SK-N-SH (cell line): Measurements from ENCODE around the gene SLC22A23. TPM values are rescaled to one million over a fixed set of nuclear protein-coding genes. Genes with fewer than 3 reads are reported as not detected.

Source experiments
- CTCF ChIA-PET: fragments of 300-600, 350-600 bp; formaldehyde crosslinking; extraction: SDS; loops from one replicate; lab custom pipeline; 2021; lab: Yijun Ruan, JAX
- POLR2A ChIA-PET: fragments of 350-600 bp; sonication (Branson Sonifier 250); formaldehyde crosslinking; extraction: SDS; loops from one replicate; lab custom pipeline; 2020; ENCODE audit warnings: antibody characterized with exemption, inconsistent platforms; lab: Yijun Ruan, JAX
- DNase-seq: peaks from one replicate; pipeline ENCODE4 v3.0.0; 2012
- H2AFZ ChIP-seq: fragments of 200-600 bp; sonication (generic); 2 replicates; pipeline ENCODE4 v1.8.1; 2016; ENCODE audit warnings: antibody characterized with exemption, mild to moderate bottlenecking, low read depth
- H3F3A ChIP-seq: fragments of 200-600 bp; sonication (generic); replicated peaks from 2 replicates; pipeline ENCODE3; 2016; ENCODE audit warnings: antibody characterized with exemption, mild to moderate bottlenecking; ENCODE audit not compliant: insufficient read depth
- H3K27ac ChIP-seq, 2 experiments: fragments of 200-500 bp in 1 of 2; fragments of 200-600 bp in 1 of 2; sonication (Bioruptor generic) in 1 of 2; sonication (generic), shearing (Covaris generic) in 1 of 2; 2 replicates each; pipeline versions ENCODE4 v1.5.1 to v1.6.1; 2014 to 2016; ENCODE audit warnings: low read depth in 2 of 2, inconsistent platforms in 1 of 2, low read length in 1 of 2, mild to moderate bottlenecking in 1 of 2, mixed read lengths in 1 of 2
- H3K27me3 ChIP-seq: fragments of 200-600 bp; sonication (generic), shearing (Covaris generic); 2 replicates; pipeline ENCODE4 v1.6.1; 2016; ENCODE audit warnings: mixed run types; ENCODE audit not compliant: insufficient read depth
- H3K36me3 ChIP-seq, 2 experiments: fragments of 200-500 bp in 1 of 2; fragments of 200-600 bp in 1 of 2; sonication (Bioruptor generic) in 1 of 2; sonication (generic) in 1 of 2; replicated peaks in 1 of 2; 2 replicates each; pipeline versions ENCODE3 to v1.5.1; 2014 to 2016; ENCODE audit warnings: low read length in 1 of 2, mild to moderate bottlenecking in 1 of 2; ENCODE audit not compliant: insufficient read depth in 2 of 2, control insufficient read depth in 1 of 2
- H3K4me1 ChIP-seq, 2 experiments: fragments of 200-500 bp in 1 of 2; fragments of 200-600 bp in 1 of 2; sonication (Bioruptor generic) in 1 of 2; sonication (generic), shearing (Covaris generic) in 1 of 2; 2 replicates each; pipeline versions ENCODE4 v1.5.1 to v1.6.1; 2014 to 2016; ENCODE audit warnings: low read depth in 1 of 2, low read length in 1 of 2, mixed run types in 1 of 2; ENCODE audit not compliant: insufficient read depth in 2 of 2, control insufficient read depth in 1 of 2
- H3K4me2 ChIP-seq: fragments of 200-600 bp; sonication (generic), shearing (Covaris generic); 2 replicates; pipeline ENCODE4 v1.6.1; 2017; ENCODE audit warnings: mixed run types
- H3K4me3 ChIP-seq, 2 experiments: fragments of 200-500 bp in 1 of 2; fragments of 200-600 bp in 1 of 2; sonication (Bioruptor generic) in 1 of 2; sonication (generic), shearing (Covaris generic) in 1 of 2; 2 replicates each; pipeline versions ENCODE4 v1.5.1 to v1.8.1; 2014 to 2016; ENCODE audit warnings: low read depth in 2 of 2, inconsistent platforms in 1 of 2, low read length in 1 of 2, mild to moderate bottlenecking in 1 of 2, mixed read lengths in 1 of 2, moderate library complexity in 1 of 2
- H3K79me2 ChIP-seq: fragments of 200-600 bp; sonication (generic); 2 replicates; pipeline ENCODE4 v1.8.1; 2017; ENCODE audit warnings: mild to moderate bottlenecking; ENCODE audit not compliant: insufficient read depth
- H3K9ac ChIP-seq: fragments of 200-600 bp; sonication (generic); 2 replicates; pipeline ENCODE4 v1.6.1; 2017; ENCODE audit warnings: mixed run types
- H3K9me2 ChIP-seq: fragments of 200-600 bp; sonication (generic); 2 replicates; pipeline ENCODE4 v1.6.1; 2017; ENCODE audit warnings: mixed run types
- H3K9me3 ChIP-seq: fragments of 200-600 bp; sonication (generic); 2 replicates; pipeline ENCODE4 v1.6.1; 2017; ENCODE audit warnings: mixed run types, mild to moderate bottlenecking, moderate library complexity
- H4K20me1 ChIP-seq: fragments of 200-600 bp; sonication (generic); 2 replicates; pipeline ENCODE4 v1.6.1; 2017; ENCODE audit warnings: mild to moderate bottlenecking, mixed run types; ENCODE audit not compliant: insufficient read depth
- CHD2 ChIP-seq: fragments of 150-350 bp; IDR thresholded peaks from 2 replicates; pipeline ENCODE4 v1.6.1; 2018; ENCODE audit warnings: low read length; ENCODE audit not compliant: partially characterized antibody
- ELF1 ChIP-seq: IDR thresholded peaks from 2 replicates; pipeline ENCODE4 v1.4.0; 2012
- EP300 ChIP-seq, 2 experiments: IDR thresholded peaks; 2 replicates each; pipeline versions ENCODE4 v1.4.0 to v1.6.1; 2012; ENCODE audit warnings: borderline replicate concordance in 1 of 2, low read depth in 1 of 2, low read length in 1 of 2
- EZH2phosphoT487 ChIP-seq: fragments of 200-600 bp; sonication (generic); IDR thresholded peaks from 2 replicates; pipeline ENCODE4 v1.6.1; 2017; ENCODE audit warnings: low read depth, mixed run types, mild to moderate bottlenecking, antibody characterized with exemption, moderate library complexity, borderline replicate concordance
- GABPA ChIP-seq: IDR thresholded peaks from 2 replicates; pipeline ENCODE4 v1.4.0; 2012; ENCODE audit warnings: low read depth, mild to moderate bottlenecking
- JUND ChIP-seq: IDR thresholded peaks from 2 replicates; pipeline ENCODE4 v1.4.0; 2012
- MEF2A ChIP-seq: IDR thresholded peaks from 2 replicates; pipeline ENCODE4 v1.4.0; 2012; ENCODE audit warnings: low read depth, borderline replicate concordance
- NRF1 ChIP-seq: IDR thresholded peaks from 2 replicates; pipeline ENCODE4 v1.6.1; 2012; ENCODE audit warnings: low read depth, mild to moderate bottlenecking, low read length
- POLR2AphosphoS5 ChIP-seq: IDR thresholded peaks from 2 replicates; pipeline ENCODE4 v1.6.1; 2012; ENCODE audit warnings: low read depth, low read length
- RAD21 ChIP-seq: IDR thresholded peaks from 2 replicates; pipeline ENCODE4 v1.6.1; 2012; ENCODE audit warnings: mild to moderate bottlenecking, low read length
- RCOR1 ChIP-seq: fragments of 150-350 bp; IDR thresholded peaks from 2 replicates; pipeline ENCODE4 v1.6.1; 2017; ENCODE audit warnings: antibody characterized with exemption, low read length
- RFX5 ChIP-seq: IDR thresholded peaks from 2 replicates; pipeline ENCODE4 v1.6.1; 2012; ENCODE audit warnings: mild to moderate bottlenecking, improper control_type of control experiment, low read length
- SMC3 ChIP-seq: IDR thresholded peaks from 2 replicates; pipeline ENCODE4 v1.6.1; 2012; ENCODE audit warnings: low read depth, low read length, improper control_type of control experiment
- TCF12 ChIP-seq: IDR thresholded peaks from 2 replicates; pipeline ENCODE4 v1.4.0; 2012
- TEAD4 ChIP-seq: IDR thresholded peaks from 2 replicates; pipeline ENCODE4 v1.4.0; 2012; ENCODE audit warnings: mild to moderate bottlenecking, borderline replicate concordance; ENCODE audit not compliant: insufficient read depth
- WGBS: methylation state at CpG from one replicate; pipeline ENCODE4 v1.1.6; 2017; ENCODE audit warnings: low lambda C conversion rate; 5-methylcytosine and 5-hydroxymethylcytosine counted together
- polyA plus RNA-seq, 3 experiments: library from polyadenylated mRNA; depleted of rRNA; stranded (reverse); fragments of >200 nt; gene quantifications; 2 replicates each; pipeline ENCODE4 v1.2.3, GENCODE V29; 2012
- TF ChIP-seq, protein P1 (sequence below): IDR thresholded peaks from 2 replicates; pipeline ENCODE4 v1.4.0; 2012; ENCODE audit warnings: low read depth, borderline replicate concordance
- TF ChIP-seq, protein P2 (sequence below): IDR thresholded peaks from 2 replicates; pipeline ENCODE4 v1.6.1; 2012; ENCODE audit warnings: mild to moderate bottlenecking, low read depth, low read length, moderate library complexity
- TF ChIP-seq, protein P3 (sequence below): fragments of 200-600 bp; sonication (generic); IDR thresholded peaks from 2 replicates; pipeline ENCODE4 v1.6.1; 2017; ENCODE audit warnings: antibody characterized with exemption, mild to moderate bottlenecking, moderate library complexity
- TF ChIP-seq, protein P4 (sequence below): fragments of 150-350 bp; IDR thresholded peaks from 2 replicates; pipeline ENCODE4 v1.6.1; 2017; ENCODE audit warnings: antibody characterized with exemption, low read length, low read depth, borderline replicate concordance
- TF ChIP-seq, protein P5 (sequence below): fragments of 150-350 bp; IDR thresholded peaks from 2 replicates; pipeline ENCODE4 v1.6.1; 2016; ENCODE audit warnings: mild to moderate bottlenecking, low read depth, low read length

The SLC22A23 gene
- polyA plus RNA-seq, 1 of the 3 experiments (the other 2 are of a cell fraction): not detected

DNA sequence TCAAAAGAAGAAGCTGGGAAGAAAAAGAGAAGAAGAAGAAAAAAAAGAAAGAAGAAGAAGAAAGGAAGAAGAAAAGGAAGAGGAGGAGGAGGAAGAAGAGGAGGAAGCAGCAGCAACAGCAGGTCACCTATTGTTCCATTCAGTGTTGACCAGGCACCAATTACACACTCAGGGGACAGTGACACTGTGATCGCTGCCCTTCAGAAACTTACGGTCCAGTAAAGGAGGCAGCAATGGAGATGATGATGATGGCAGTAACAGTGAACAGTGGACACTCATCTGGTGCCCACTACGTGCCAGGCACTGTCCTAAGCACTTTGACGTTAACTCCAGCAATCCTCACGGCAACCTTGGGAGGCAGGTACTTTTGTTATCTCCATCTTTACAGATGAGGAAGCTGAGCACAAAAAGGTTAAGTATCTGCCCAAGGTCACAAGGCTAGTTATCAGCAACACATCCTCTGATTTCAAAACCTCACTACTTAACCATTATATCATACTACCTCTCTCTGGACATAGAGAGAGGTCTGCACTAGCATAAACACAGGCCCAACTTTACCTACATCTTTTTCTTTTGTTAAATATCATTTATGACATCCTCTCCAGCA, 83.2 kb downstream of the SLC22A23 start:
- H3K79me2 ChIP-seq: no peaks in the 10 kb centered on the region
- POLR2A ChIA-PET: no interaction called here
- no peak overlapping the region for H3K9ac ChIP-seq
- CTCF ChIA-PET: no interaction called here
- H3K4me3 ChIP-seq: no peak overlapping the region
- H3K4me1 ChIP-seq: peaks cover 0 to 3% of the 10 kb centered on the region in 2 experiments; a peak in 1 of 4 replicates
- H3K9me3 ChIP-seq: no peaks in the 10 kb centered on the region
- H3K36me3 ChIP-seq: no peaks in the 10 kb centered on the region
- H3K4me2 ChIP-seq: no peak overlapping the region
- no peak for DNase-seq
- H3K27me3 ChIP-seq: peaks cover 23% of the 10 kb centered on the region
- TF ChIP-seq, protein P1, sequence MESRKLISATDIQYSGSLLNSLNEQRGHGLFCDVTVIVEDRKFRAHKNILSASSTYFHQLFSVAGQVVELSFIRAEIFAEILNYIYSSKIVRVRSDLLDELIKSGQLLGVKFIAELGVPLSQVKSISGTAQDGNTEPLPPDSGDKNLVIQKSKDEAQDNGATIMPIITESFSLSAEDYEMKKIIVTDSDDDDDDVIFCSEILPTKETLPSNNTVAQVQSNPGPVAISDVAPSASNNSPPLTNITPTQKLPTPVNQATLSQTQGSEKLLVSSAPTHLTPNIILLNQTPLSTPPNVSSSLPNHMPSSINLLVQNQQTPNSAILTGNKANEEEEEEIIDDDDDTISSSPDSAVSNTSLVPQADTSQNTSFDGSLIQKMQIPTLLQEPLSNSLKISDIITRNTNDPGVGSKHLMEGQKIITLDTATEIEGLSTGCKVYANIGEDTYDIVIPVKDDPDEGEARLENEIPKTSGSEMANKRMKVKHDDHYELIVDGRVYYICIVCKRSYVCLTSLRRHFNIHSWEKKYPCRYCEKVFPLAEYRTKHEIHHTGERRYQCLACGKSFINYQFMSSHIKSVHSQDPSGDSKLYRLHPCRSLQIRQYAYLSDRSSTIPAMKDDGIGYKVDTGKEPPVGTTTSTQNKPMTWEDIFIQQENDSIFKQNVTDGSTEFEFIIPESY: no peak
- TF ChIP-seq TEAD4 (no peak), RFX5 (no peak), SMC3 (no peak), EZH2phosphoT487 (no peak), RCOR1 (no peak), ELF1 (no peak), EP300 (IDR thresholded peaks at IDR 0.05; ENCODE audit: borderline replicate concordance in 1 of 2, low read depth in 1 of 2, low read length in 1 of 2) (no peak), POLR2AphosphoS5 (no peak), MEF2A (no peak), TCF12 (no peak), GABPA (no peak), NRF1 (no peak), CHD2 (no peak), JUND (no peak), RAD21 (no peak)
- TF ChIP-seq, protein P2, sequence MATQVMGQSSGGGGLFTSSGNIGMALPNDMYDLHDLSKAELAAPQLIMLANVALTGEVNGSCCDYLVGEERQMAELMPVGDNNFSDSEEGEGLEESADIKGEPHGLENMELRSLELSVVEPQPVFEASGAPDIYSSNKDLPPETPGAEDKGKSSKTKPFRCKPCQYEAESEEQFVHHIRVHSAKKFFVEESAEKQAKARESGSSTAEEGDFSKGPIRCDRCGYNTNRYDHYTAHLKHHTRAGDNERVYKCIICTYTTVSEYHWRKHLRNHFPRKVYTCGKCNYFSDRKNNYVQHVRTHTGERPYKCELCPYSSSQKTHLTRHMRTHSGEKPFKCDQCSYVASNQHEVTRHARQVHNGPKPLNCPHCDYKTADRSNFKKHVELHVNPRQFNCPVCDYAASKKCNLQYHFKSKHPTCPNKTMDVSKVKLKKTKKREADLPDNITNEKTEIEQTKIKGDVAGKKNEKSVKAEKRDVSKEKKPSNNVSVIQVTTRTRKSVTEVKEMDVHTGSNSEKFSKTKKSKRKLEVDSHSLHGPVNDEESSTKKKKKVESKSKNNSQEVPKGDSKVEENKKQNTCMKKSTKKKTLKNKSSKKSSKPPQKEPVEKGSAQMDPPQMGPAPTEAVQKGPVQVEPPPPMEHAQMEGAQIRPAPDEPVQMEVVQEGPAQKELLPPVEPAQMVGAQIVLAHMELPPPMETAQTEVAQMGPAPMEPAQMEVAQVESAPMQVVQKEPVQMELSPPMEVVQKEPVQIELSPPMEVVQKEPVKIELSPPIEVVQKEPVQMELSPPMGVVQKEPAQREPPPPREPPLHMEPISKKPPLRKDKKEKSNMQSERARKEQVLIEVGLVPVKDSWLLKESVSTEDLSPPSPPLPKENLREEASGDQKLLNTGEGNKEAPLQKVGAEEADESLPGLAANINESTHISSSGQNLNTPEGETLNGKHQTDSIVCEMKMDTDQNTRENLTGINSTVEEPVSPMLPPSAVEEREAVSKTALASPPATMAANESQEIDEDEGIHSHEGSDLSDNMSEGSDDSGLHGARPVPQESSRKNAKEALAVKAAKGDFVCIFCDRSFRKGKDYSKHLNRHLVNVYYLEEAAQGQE: no peak
- TF ChIP-seq, protein P3, sequence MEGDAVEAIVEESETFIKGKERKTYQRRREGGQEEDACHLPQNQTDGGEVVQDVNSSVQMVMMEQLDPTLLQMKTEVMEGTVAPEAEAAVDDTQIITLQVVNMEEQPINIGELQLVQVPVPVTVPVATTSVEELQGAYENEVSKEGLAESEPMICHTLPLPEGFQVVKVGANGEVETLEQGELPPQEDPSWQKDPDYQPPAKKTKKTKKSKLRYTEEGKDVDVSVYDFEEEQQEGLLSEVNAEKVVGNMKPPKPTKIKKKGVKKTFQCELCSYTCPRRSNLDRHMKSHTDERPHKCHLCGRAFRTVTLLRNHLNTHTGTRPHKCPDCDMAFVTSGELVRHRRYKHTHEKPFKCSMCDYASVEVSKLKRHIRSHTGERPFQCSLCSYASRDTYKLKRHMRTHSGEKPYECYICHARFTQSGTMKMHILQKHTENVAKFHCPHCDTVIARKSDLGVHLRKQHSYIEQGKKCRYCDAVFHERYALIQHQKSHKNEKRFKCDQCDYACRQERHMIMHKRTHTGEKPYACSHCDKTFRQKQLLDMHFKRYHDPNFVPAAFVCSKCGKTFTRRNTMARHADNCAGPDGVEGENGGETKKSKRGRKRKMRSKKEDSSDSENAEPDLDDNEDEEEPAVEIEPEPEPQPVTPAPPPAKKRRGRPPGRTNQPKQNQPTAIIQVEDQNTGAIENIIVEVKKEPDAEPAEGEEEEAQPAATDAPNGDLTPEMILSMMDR: no peak
- TF ChIP-seq, protein P4, sequence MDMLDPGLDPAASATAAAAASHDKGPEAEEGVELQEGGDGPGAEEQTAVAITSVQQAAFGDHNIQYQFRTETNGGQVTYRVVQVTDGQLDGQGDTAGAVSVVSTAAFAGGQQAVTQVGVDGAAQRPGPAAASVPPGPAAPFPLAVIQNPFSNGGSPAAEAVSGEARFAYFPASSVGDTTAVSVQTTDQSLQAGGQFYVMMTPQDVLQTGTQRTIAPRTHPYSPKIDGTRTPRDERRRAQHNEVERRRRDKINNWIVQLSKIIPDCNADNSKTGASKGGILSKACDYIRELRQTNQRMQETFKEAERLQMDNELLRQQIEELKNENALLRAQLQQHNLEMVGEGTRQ: no peak
- TF ChIP-seq, protein P5, sequence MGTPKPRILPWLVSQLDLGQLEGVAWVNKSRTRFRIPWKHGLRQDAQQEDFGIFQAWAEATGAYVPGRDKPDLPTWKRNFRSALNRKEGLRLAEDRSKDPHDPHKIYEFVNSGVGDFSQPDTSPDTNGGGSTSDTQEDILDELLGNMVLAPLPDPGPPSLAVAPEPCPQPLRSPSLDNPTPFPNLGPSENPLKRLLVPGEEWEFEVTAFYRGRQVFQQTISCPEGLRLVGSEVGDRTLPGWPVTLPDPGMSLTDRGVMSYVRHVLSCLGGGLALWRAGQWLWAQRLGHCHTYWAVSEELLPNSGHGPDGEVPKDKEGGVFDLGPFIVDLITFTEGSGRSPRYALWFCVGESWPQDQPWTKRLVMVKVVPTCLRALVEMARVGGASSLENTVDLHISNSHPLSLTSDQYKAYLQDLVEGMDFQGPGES: no peak
- TF ChIP-seq, all 33 proteins: peak for 0
- WGBS: 55% methylated on average over 4 of the region's 5 CpGs
- no peak overlapping the region for H3K27ac ChIP-seq
- H3K9me2 ChIP-seq: no peaks in the 10 kb centered on the region
- no peak overlapping the region for H2AFZ ChIP-seq
- no peaks in the 10 kb centered on the region for H3F3A ChIP-seq
- H4K20me1 ChIP-seq: no peaks in the 10 kb centered on the region
